K562 (cell line): ENCODE data around the gene CENPP. TPM values are rescaled to one million over a fixed set of nuclear protein-coding genes. Genes with fewer than 3 reads are reported as not detected.

Source experiments
- ATAC-seq: fragments of 200-7000 bp; cut with Tn5 transposase; 3 replicates; pipeline ENCODE4 v1.9.1; 2020; ENCODE audit warnings: moderate library complexity
- BruUV-seq: library from RNA; stranded (reverse); fragments of 400-500 nt; replicated peaks from 2 replicates; lab custom pipeline; 2021; lab: Mats Ljungman, UMichigan
- CTCF ChIA-PET: fragments of 300-600 bp; formaldehyde crosslinking; extraction: SDS; loops from one replicate; lab custom pipeline; 2021; ENCODE audit warnings: low intra/inter-chr PET ratio; lab: Yijun Ruan, JAX
- POLR2A ChIA-PET: fragments of 300-600, 350-650 bp; sonication (Branson Sonifier 250); formaldehyde crosslinking; extraction: SDS; loops from one replicate; lab custom pipeline; 2021; ENCODE audit warnings: antibody characterized with exemption, inconsistent platforms; lab: Yijun Ruan, JAX
- DNase-seq, 4 experiments: peaks; one replicate each; pipeline versions ENCODE4 v3.0.0 to v3.0.0-alpha.2; 2011 to 2018; ENCODE audit warnings: low spot score in 3 of 4, mixed read lengths in 3 of 4; ENCODE audit errors: extremely low read depth in 1 of 4
- FAIRE-seq: peaks from 2 replicates; lab custom pipeline; 2011; peaks lifted over from hg19 to GRCh38; lab: Jason Lieb, UNC
- H2AFZ ChIP-seq: 2 replicates; pipeline ENCODE4 v1.6.0; 2011; ENCODE audit warnings: low read depth, low read length, control low read depth, inconsistent platforms
- H3K27ac ChIP-seq: fragments of 200-600 bp; 3 replicates; pipeline ENCODE4 v1.8.0; 2011; ENCODE audit warnings: low read depth, mild to moderate bottlenecking, control low read depth, inconsistent platforms, low read length, moderate library complexity, mixed read lengths; ENCODE audit errors: extremely low read depth
- H3K27me3 ChIP-seq, 2 experiments: fragments of 300-600 bp in 1 of 2; 2 replicates in 1 of 2; 3 replicates in 1 of 2; pipeline versions ENCODE4 v1.6.0 to v1.8.0; 2011; ENCODE audit warnings: inconsistent platforms in 2 of 2, low read length in 2 of 2, mild to moderate bottlenecking in 1 of 2, mixed read lengths in 1 of 2, moderate library complexity in 1 of 2; ENCODE audit not compliant: control insufficient read depth in 2 of 2, insufficient read depth in 2 of 2
- H3K36me3 ChIP-seq: fragments of 300-600 bp; 3 replicates; pipeline ENCODE4 v1.8.0; 2011; ENCODE audit warnings: mild to moderate bottlenecking, low read length, inconsistent platforms; ENCODE audit not compliant: control insufficient read depth, insufficient read depth
- H3K4me1 ChIP-seq, 2 experiments: fragments of 200-600 bp in 1 of 2; replicated peaks in 1 of 2; 2 replicates in 1 of 2; 3 replicates in 1 of 2; pipeline versions ENCODE4 v1.5.1 to v1.8.0; 2011; ENCODE audit warnings: inconsistent platforms in 2 of 2, low read length in 2 of 2, mild to moderate bottlenecking in 1 of 2, mixed read lengths in 1 of 2, moderate library complexity in 1 of 2; ENCODE audit not compliant: control insufficient read depth in 2 of 2, insufficient read depth in 2 of 2
- H3K4me2 ChIP-seq: 2 replicates; pipeline ENCODE4 v1.6.1; 2011; ENCODE audit warnings: low read length, control low read depth, inconsistent platforms, mixed read lengths; ENCODE audit not compliant: insufficient read depth
- H3K4me3 ChIP-seq: fragments of 200-600 bp; sonication (generic), shearing (Covaris generic); 2 replicates; pipeline ENCODE4 v1.5.1; 2016; ENCODE audit warnings: control low read depth, inconsistent platforms
- H3K79me2 ChIP-seq: fragments of 200-600 bp; 3 replicates; pipeline ENCODE4 v1.8.0; 2011; ENCODE audit warnings: low read length, inconsistent platforms; ENCODE audit not compliant: control insufficient read depth, insufficient read depth
- H3K9ac ChIP-seq, 2 experiments: 2 replicates each; pipeline versions ENCODE4 v1.6.0 to v1.6.1; 2011; ENCODE audit warnings: low read depth in 2 of 2, low read length in 2 of 2, control low read depth in 1 of 2, inconsistent platforms in 1 of 2, mild to moderate bottlenecking in 1 of 2, mixed read lengths in 1 of 2; ENCODE audit not compliant: insufficient read depth in 1 of 2
- H3K9me1 ChIP-seq: one replicate; pipeline ENCODE4 v1.6.0; 2011; ENCODE audit warnings: inconsistent platforms, mild to moderate bottlenecking, low read length, moderate library complexity; ENCODE audit not compliant: control insufficient read depth, insufficient read depth
- H3K9me3 ChIP-seq: replicated peaks from 2 replicates; pipeline ENCODE4 v1.5.1; 2011; ENCODE audit warnings: low read depth, low read length, inconsistent platforms; ENCODE audit not compliant: control insufficient read depth, insufficient read depth
- H4K20me1 ChIP-seq: replicated peaks from 2 replicates; pipeline ENCODE4 v1.6.1; 2011; ENCODE audit warnings: low read length, inconsistent platforms, mixed read lengths; ENCODE audit not compliant: control insufficient read depth, insufficient read depth
- MYNN ChIP-seq, 2 experiments: sonication (generic); formaldehyde crosslinking in 1 of 2; IDR thresholded peaks; 2 replicates each; pipeline versions ENCODE4 v1.5.0 to v1.6.1; 2016 to 2020; ENCODE audit warnings: antibody characterized with exemption in 1 of 2, missing genetic modification reagents in 1 of 2
- NCOA4 ChIP-seq: fragments of 450-650 bp; IDR thresholded peaks from 2 replicates; pipeline ENCODE4 v1.6.1; 2018; ENCODE audit warnings: mild to moderate bottlenecking; ENCODE audit not compliant: partially characterized antibody
- TOE1 ChIP-seq, 2 experiments: fragments of 450-650 bp in 1 of 2; sonication (generic) in 1 of 2; formaldehyde crosslinking in 1 of 2; IDR thresholded peaks; 2 replicates each; pipeline versions ENCODE4 v1.7.1 to v1.8.0; 2016 to 2022; ENCODE audit warnings: borderline replicate concordance in 2 of 2, mild to moderate bottlenecking in 2 of 2, antibody characterized with exemption in 1 of 2, inconsistent platforms in 1 of 2, low read depth in 1 of 2, missing genetic modification reagents in 1 of 2, moderate library complexity in 1 of 2
- ZNF277 ChIP-seq: fragments of 250-450 bp; sonication (Bioruptor Pico); IDR thresholded peaks from 2 replicates; pipeline ENCODE4 v1.8.0; 2022; ENCODE audit warnings: inconsistent platforms, mild to moderate bottlenecking, moderate library complexity, borderline replicate concordance
- ZNF280A ChIP-seq: fragments of 450-650 bp; IDR thresholded peaks from 2 replicates; pipeline ENCODE4 v1.6.1; 2018; ENCODE audit warnings: mild to moderate bottlenecking, low read depth; ENCODE audit not compliant: partially characterized antibody
- ZNF764 ChIP-seq: fragments of 250-450 bp; sonication (Bioruptor Pico); IDR thresholded peaks from 2 replicates; pipeline ENCODE4 v1.4.0; 2020; ENCODE audit warnings: low read depth, mild to moderate bottlenecking, moderate library complexity
- WGBS: fragments of 100-300 bp; shearing (Covaris generic); methylation state at CpG from one replicate; pipeline ENCODE4 v1.1.6; 2016; ENCODE audit warnings: low coverage, mixed read lengths; ENCODE audit not compliant: insufficient coverage; ENCODE audit errors: missing lambda C conversion rate; 5-methylcytosine and 5-hydroxymethylcytosine counted together
- in situ Hi-C: fragments of 300-500 bp; cut with MboI; formaldehyde crosslinking; loops from 4 replicates; pipeline ENCODE4 v1.15.0; 2018; ENCODE audit warnings: inconsistent platforms, mixed read lengths
- intact Hi-C: fragments of 100-400 bp; cut with micrococcal nuclease; formaldehyde crosslinking; loops from 2 replicates; pipeline ENCODE4 v1.14.2; 2022
- polyA plus RNA-seq, 8 experiments: library from polyadenylated mRNA; depleted of rRNA in 4 of 8; stranded (reverse) in 5 of 8; unstranded in 3 of 8; fragments of >200 nt; fragmentation: Nextera tagmentation in 2 of 8; fragmentation: Illumina TruSeq in 1 of 8; extraction: Ambion mirVana in 2 of 8; extraction: Trizol in 1 of 8; gene quantifications; 2 replicates each; pipeline versions ENCODE4 v1.2.1 to v1.2.3, GENCODE V29; 2011 to 2014; ENCODE audit warnings: inconsistent platforms in 1 of 8, missing spikeins in 1 of 8
- total RNA-seq, 7 experiments: library from RNA; depleted of rRNA in 6 of 7; stranded (reverse); fragments of >200 nt in 6 of 7; fragmentation: Illumina TruSeq in 2 of 7; extraction: Trizol in 2 of 7; gene quantifications; 2 replicates each; pipeline versions ENCODE4 v1.2.1 to v1.2.3, GENCODE V29; 2011 to 2021; ENCODE audit warnings: low replicate concordance in 1 of 7

Gene CENPP
- total and polyA plus RNA-seq, 9 of the 15 experiments (the other 6 are each of a cell fraction or from before 2014, with no cell fraction given) = 8.0 to 28.5 (median 17.9) TPM

GRCh38 chr9:92332577-92333281, 7.0 kb downstream of the CENPP start:
- BruUV-seq = no TSS peak
- FAIRE-seq (no peak), ATAC-seq (no peak), DNase-seq (no peak)
- in situ Hi-C loops (no loop called here), intact Hi-C loops (no loop called here)
- Histone ChIP-seq H3K9me3 (no peaks in the 10 kb centered on the region), H3K79me2 (peaks cover 9% of the 10 kb centered on the region; the same call in 2 of the 3 replicates), H3K4me2 (no peak overlapping the region), H3K36me3 (peaks cover 34% of the 10 kb centered on the region), H4K20me1 (no peaks in the 10 kb centered on the region), H3K9me1 (no peaks in the 10 kb centered on the region), H3K4me3 (no peak overlapping the region), H3K9ac (no peak overlapping the region), H3K27me3 (no peaks in the 10 kb centered on the region), H3K27ac (no peak overlapping the region), H3K4me1 (no peaks in the 10 kb centered on the region; a peak in 2 of 5 replicates), H2AFZ (no peak overlapping the region)
- ChIA-PET CTCF (no interaction called here), POLR2A (interaction anchor here (0.7 kb wide), 1 partner anchor 354 kb away, joined by 3 read pairs; no protein-coding TSS in a partner anchor)
- TF ChIP-seq ZNF764 (CRISPR knock-in tag) (no peak), TOE1 (IDR thresholded peaks at IDR 0.05; ENCODE audit: borderline replicate concordance) (no peak), TOE1 (CRISPR knock-in tag; IDR thresholded peaks at IDR 0.05; ENCODE audit: borderline replicate concordance, low read depth) (no peak), NCOA4 (no peak), MYNN (IDR thresholded peaks at IDR 0.05) (no peak), MYNN (CRISPR knock-in tag; IDR thresholded peaks at IDR 0.05) (no peak), ZNF277 (CRISPR knock-in tag) (no peak), ZNF280A (no peak)
- WGBS = 82% methylated on average over 3 of the region's 3 CpGs
